GM19395 (cell line): ENCODE measurements around the gene CAMK1D.
"Not testable (repeated sequence)": the region's sequence is repeated elsewhere in the genome, so short reads cannot be mapped to it uniquely, and the experiment has no call there.

Experiments
- ATAC-seq: cut with Tn5 transposase; IDR thresholded peaks from one replicate; pipeline ENCODE4 v1.9.1; 2021; ENCODE audit warnings: mild to moderate bottlenecking, moderate library complexity; ENCODE audit not compliant: unreplicated experiment

CAMK1D gene

DNA sequence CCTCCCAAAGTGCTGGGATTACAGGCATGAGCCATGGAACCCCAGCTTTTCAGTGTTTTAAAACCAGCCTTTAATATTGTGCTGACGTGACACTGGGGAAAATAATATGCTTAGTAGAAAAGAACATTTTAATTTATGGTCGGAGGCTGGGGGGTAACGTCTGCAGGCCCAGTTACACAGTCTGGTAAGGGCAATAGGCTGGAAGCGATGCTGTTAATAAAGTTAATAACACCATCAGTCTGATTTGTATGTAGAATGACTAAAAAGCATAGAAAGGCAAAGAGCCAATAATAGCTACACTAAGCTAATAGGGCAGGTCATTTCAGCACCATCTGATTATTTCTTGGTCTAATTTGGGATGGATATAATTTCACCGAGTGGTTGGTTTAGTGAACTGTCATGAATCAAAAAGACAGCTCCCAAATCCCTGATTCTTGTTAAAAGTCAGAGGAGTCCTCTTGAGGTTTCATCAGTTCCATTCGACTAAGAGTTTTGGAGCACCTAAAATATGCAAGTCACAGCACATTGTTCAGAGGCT is 192.9 kb downstream of the CAMK1D start:
- no peak for ATAC-seq

GRCh38 chr10:12543589-12543988 is 194.2 kb downstream of the CAMK1D start:
- no peak for ATAC-seq

- not testable (repeated sequence) for ATAC-seq
Measured at GRCh38 chr10:12546160-12546802, 196.9 kb downstream of the CAMK1D start.

DNA sequence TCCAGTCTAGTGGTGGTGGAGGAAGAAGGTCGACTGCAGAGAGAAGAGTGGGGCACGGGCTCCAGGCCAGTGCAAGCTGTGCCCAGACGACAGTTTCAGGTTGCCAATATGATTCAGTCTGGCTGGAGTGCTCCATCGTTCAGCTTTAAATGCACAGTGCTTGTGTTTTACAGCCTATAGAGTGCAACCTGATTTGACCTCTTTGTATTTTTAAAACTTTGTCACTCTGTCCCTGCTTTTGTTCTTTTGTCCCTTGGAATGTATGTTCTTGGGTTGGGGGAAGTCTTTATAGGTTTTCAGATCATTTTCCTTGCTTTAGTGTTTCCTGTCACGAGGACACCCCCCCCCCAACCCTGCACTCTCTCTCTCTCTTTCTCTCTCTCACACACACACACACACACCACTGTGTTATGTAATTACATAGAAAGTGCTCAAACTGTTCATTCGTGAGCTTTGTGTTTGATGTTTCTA is 198.0 kb downstream of the CAMK1D start:
- no peak for ATAC-seq

- no peak for ATAC-seq
Measured at GRCh38 chr10:12549297-12549696, 199.9 kb downstream of the CAMK1D start.

DNA sequence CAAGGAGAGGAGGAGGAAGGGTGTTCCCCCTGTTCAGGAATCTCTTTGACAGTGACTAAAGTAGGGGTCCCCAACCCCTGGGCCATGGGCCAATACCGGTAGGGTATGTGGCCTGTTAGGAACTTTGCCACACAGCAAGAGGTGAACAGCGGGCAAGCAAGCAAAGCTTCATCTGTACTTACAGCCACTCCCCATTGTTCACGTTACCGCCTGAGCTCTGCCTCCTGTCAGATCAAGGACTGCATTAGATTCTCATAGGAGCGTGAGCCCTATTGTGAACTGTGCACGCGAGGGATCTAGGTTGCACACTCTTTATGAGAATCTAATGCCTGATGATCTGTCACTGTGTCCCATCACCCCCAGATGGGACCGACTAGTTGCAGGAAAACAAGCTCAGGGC is 201.6 kb downstream of the CAMK1D start:
- no peak for ATAC-seq

DNA sequence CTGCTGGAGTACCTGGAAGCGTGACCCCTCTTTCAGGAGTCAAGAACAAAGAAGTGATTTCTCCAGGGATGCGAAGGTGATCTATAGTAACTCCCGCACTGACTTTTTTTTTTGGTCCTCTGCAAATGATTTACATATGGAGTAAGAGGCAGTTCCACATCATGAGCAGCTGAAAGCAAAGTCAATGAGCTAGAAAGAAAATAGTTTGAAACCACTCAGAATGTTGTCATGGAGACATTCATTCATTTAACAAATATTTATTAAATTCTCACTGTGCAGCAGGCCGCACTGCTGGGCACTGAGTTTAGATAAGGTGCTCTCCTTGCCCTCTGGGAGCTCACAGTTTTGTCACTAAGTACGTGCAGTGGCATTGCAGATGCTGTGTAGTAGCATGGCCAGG is 206.7 kb downstream of the CAMK1D start:
- no peak for ATAC-seq

DNA sequence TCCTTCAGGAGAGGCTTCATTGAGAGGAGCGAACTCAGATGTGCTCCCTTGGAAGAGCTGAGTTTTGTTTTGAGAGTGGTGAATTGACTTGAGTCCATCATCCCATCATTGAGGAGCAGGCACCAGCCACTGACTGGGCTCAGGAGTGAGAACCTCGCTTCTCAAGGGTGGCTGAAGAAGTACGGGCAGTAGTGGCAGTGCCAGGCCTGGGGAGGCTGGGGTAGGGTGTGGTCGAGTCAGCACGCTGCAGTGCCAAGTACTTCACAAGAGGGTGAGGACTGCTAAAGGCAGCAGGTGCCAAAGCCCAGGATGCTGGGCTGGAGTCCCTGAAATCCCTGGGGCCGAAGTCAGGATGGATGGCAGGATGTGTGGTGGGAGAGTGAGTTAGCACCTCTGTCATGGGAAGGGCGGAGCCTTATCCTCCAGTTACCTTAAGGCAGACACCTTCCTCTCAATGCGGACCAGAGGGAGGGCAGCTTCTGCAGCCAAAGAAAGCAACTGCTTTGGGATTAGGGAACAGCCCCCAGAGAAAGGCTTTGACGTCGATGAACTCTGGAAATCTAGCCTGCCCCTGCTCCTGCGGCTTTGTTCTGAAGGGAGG is 210.3 kb downstream of the CAMK1D start:
- no peak for ATAC-seq

GRCh38 chr10:12561307-12561706 is 212.0 kb downstream of the CAMK1D start:
- ATAC-seq: no peak

DNA sequence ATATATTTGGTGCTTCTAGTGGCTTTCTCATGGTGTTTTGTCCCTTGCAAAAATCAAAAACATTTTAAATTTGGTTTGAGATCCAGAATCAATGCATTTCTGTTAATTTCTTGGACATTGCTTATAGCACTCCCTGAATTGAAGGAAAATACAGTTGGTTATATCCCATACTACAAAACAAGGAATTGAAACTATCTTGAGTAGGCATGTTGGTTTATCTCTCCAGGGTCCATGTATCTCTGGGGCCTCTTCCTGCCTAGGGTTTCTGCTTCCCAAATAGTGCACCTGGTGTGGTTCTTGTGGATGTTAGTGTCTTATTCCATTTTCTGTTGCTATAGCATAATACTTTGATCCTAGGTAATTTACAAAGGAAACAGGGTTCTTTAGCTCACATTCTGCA is 212.4 kb downstream of the CAMK1D start:
- ATAC-seq: no peak

DNA sequence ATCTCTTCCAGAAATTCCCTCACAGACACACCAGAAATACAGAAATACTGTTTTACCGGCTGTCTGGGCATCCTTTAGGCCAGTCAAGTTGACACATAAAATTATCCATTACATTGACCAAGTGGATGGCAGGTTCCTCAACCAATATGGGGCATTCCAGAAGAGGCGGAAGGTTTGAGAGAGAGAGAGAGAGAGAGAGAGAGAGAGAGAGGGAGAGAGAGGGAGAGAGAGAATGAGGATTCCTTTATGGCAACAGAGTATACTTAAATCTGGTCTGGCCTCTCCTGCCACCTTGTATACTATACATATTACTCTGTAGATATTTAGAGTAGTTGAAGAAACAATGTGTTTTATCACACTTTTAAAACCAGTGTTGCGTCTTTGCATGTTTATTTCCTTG is 214.1 kb downstream of the CAMK1D start:
- ATAC-seq: no peak

DNA sequence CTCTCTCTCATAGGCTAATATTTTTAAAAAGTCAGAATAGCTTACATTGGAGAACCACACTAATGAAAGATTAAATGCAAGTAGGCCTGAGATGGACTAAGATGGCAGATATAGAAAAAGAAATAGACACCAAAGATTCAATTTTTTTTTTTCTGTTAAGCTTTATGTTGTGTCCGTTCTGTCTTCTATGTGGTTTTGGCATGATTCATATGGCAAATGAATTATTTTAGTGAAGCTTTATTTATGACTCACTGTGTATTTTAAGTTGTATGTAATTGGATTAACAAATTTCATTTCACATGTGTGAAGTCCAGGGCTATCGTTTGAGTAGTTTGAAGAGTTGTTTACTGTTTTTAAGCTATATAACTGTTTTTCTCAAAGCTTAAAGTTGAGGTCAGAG is 214.8 kb downstream of the CAMK1D start:
- no peak for ATAC-seq

DNA sequence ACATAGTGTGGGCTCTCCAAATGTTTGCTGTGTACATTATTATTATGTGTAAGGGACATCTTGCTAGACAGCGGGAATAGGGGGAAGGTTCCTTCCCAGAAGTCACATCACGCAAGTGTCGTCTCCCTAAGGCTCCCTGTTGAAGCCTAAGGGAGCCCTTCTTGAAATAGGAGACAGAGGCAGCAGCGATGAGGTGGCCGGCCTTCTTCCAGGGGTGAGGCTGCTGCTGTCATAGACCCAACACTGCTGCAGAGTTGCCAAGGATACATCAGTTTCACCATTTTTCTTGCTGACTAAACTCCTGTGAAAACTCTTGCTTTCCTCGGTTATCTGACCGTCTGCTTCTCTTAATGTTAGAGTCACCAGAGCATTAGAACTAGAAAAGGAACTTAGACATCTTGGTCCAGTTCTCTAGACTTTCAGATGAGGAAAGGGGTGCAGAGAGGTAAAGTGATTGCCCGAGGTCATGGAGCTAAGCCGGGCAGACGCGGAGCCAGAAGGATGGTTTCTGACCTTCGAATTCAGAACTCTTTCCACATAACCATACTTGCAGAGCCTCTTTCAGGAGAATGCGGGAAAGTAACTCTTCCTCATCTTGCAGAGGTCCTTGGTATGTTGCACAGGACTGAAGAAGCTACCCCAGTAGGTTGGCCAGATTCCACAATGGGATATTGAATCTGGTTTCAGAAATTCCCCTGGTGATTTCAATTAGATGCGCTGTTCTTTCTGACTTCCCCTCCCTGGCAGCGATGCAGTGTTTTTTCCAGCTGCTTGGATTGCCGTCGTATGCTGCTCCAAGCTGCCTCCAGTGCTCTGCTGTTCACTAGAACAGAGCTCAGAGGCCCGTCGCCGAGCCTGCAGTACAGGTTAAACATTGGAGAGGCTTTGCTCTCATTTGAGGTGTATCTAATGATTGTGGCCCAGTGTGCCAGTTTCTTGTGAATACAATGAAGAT is 217.1 kb downstream of the CAMK1D start:
- ATAC-seq: no peak

DNA sequence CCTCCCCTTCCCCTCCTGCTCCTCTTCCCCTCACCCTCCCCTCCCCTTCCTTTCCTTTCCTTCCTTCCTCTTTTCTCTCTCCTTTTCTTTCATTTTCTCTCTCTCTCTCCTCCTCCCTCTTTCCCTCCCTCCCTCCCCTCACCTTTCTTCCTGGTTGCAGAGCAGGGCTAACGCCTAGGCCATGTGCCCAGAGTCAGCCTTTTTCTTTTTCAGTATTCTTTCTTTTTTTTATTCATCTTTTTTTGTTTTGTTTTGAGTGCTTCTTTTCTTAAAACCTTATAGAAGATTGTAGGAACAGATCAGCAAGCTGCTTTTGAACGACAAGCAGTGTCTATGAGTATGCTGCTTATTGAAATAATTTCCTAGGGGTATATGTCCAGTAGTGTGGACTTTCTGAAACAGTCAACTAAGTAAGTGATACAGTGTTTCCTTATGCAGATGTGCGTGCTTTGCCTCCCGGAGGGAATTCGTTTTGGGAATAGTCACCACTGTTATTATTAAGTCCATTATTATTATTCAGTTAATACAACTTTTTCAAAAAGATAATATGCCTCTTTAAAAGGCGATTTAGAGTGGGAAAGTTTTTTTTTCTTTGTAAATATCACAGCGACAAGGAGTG is 219.2 kb downstream of the CAMK1D start:
- no peak for ATAC-seq

- no peak for ATAC-seq
Measured at GRCh38 chr10:12572281-12572680, 222.9 kb downstream of the CAMK1D start.

DNA sequence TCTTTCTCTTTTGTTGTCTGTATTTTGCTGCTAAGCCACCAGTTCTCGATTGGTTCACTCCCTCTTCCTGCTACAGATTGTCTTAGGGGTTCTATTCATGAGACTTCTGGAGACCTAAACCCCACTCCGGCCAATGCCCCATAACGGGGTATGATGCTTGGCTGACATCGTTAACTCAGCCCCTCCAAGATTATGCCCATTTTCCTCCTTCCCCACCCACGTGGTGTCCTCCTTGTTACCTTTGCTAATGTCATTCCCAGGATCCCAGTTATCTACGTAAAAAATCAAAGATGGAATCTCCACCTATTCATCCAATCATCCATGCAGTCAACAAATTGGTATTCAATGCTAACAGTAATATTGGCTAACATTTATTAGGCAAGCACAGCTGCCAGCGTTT is 228.3 kb downstream of the CAMK1D start:
- no peak for ATAC-seq

- ATAC-seq: peak; percentile 94
Measured at GRCh38 chr10:12579954-12580858, 230.9 kb downstream of the CAMK1D start.

DNA sequence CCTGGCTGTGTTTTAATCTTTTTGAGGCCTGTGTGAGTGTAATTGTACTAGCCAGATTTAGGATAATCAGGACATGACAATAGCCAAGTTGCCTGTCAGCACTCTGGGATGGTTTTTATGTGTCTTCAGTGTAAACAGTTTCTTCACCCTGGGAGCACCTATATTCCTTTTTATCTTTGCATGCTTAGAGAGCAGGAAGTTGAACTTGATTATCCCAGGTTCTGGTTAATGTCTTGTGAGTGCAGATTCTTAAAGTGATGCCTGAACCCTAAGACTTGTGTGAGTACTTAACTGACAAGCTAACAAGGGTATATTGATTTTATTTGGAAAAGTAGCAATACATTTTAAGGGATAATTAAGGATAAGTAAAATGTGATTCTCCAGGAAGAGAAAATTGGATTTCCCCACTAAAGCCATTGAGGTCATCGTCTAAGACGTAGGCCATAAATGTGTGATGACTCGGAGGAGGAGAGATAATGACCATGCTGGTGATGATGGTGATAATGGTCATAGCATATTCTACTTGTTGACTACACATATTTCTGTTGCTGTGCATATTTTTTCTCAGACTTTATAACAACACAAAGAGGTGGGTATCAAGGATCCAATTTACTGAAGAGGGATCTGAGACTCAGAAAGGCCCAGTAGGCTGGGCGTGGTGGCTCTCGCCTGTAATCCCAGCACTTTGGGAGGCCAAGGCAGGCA is 234.7 kb downstream of the CAMK1D start:
- no peak for ATAC-seq

GRCh38 chr10:12586741-12587140 is 237.4 kb downstream of the CAMK1D start:
- no peak for ATAC-seq
